SK-N-SH treated with all-trans-retinoic acid at 6 μM for 48 hours (cell line): ENCODE measurements around the gene ARL6IP4.

Experiments
- ATAC-seq: fragments of 200-7000 bp; cut with Tn5 transposase; 3 replicates; pipeline ENCODE4 v1.9.1; 2020; ENCODE audit warnings: mild to moderate bottlenecking, moderate library complexity
- ARNTL ChIP-seq: fragments of 450-650 bp; formaldehyde crosslinking; IDR thresholded peaks from 2 replicates; pipeline ENCODE4 v1.5.0; 2020; ENCODE audit warnings: low read depth, mild to moderate bottlenecking, moderate library complexity, borderline replicate concordance
- BACH2 ChIP-seq: fragments of 250-450 bp; sonication (Bioruptor Pico); IDR thresholded peaks from 2 replicates; pipeline ENCODE4 v1.9.0; 2021; ENCODE audit warnings: mild to moderate bottlenecking, borderline replicate concordance
- CREB5 ChIP-seq: fragments of 250-450 bp; sonication (Bioruptor Pico); IDR thresholded peaks from 2 replicates; pipeline ENCODE4 v1.5.1; 2020; ENCODE audit warnings: low read depth, mild to moderate bottlenecking, moderate library complexity
- CSDC2 ChIP-seq: fragments of 250-450 bp; sonication (Bioruptor Pico); IDR thresholded peaks from 2 replicates; pipeline ENCODE4 v1.5.0; 2020; ENCODE audit warnings: mild to moderate bottlenecking, moderate library complexity
- CSRNP3 ChIP-seq: fragments of 250-450 bp; sonication (Bioruptor Pico); IDR thresholded peaks from 2 replicates; pipeline ENCODE4 v1.5.1; 2021; ENCODE audit warnings: mild to moderate bottlenecking, moderate library complexity
- ESRRG ChIP-seq: fragments of 250-450 bp; sonication (Bioruptor Pico); IDR thresholded peaks from 2 replicates; pipeline ENCODE4 v1.6.1; 2021; ENCODE audit warnings: mild to moderate bottlenecking
- ISL1 ChIP-seq: fragments of 250-450 bp; sonication (Bioruptor Pico); IDR thresholded peaks from 2 replicates; pipeline ENCODE4 v2.1.2; 2022; ENCODE audit warnings: mild to moderate bottlenecking, moderate library complexity
- OSR1 ChIP-seq: fragments of 250-450 bp; sonication (Bioruptor Pico); IDR thresholded peaks from 2 replicates; pipeline ENCODE4 v1.8.0; 2022; ENCODE audit warnings: moderate library complexity, mild to moderate bottlenecking, inconsistent platforms
- POU6F1 ChIP-seq: fragments of 250-450 bp; sonication (Bioruptor Pico); IDR thresholded peaks from 2 replicates; pipeline ENCODE4 v1.8.0; 2021; ENCODE audit warnings: low read depth, mild to moderate bottlenecking, moderate library complexity, borderline replicate concordance
- PPARA ChIP-seq: fragments of 250-450 bp; sonication (Bioruptor Pico); IDR thresholded peaks from 2 replicates; pipeline ENCODE4 v1.5.0; 2020; ENCODE audit warnings: mild to moderate bottlenecking, borderline replicate concordance
- RARB ChIP-seq: fragments of 250-450 bp; sonication (Bioruptor Pico); IDR thresholded peaks from 2 replicates; pipeline ENCODE4 v1.8.0; 2021; ENCODE audit warnings: mild to moderate bottlenecking, moderate library complexity
- SNAI2 ChIP-seq: fragments of 250-450 bp; sonication (Bioruptor Pico); IDR thresholded peaks from 2 replicates; pipeline ENCODE4 v1.5.0; 2020; ENCODE audit warnings: mild to moderate bottlenecking, moderate library complexity
- TCF4 ChIP-seq: fragments of 250-450 bp; sonication (Bioruptor Pico); IDR thresholded peaks from 2 replicates; pipeline ENCODE4 v1.8.0; 2021; ENCODE audit warnings: mild to moderate bottlenecking, moderate library complexity, borderline replicate concordance
- TOX ChIP-seq: fragments of 250-450 bp; sonication (Bioruptor Pico); IDR thresholded peaks from 2 replicates; pipeline ENCODE4 v1.8.0; 2021; ENCODE audit warnings: mild to moderate bottlenecking, moderate library complexity, borderline replicate concordance
- ZC3H10 ChIP-seq: fragments of 250-450 bp; sonication (Bioruptor Pico); IDR thresholded peaks from 2 replicates; pipeline ENCODE4 v1.5.1; 2021; ENCODE audit warnings: mild to moderate bottlenecking, moderate library complexity
- ZFP3 ChIP-seq: fragments of 250-450 bp; sonication (Bioruptor Pico); IDR thresholded peaks from 2 replicates; pipeline ENCODE4 v1.5.0; 2020; ENCODE audit warnings: mild to moderate bottlenecking, moderate library complexity
- ZFP30 ChIP-seq: fragments of 450-650 bp; formaldehyde crosslinking; IDR thresholded peaks from 2 replicates; pipeline ENCODE4 v1.5.0; 2022; ENCODE audit warnings: mild to moderate bottlenecking, moderate library complexity
- ZNF565 ChIP-seq: fragments of 450-650 bp; formaldehyde crosslinking; conservative IDR thresholded peaks from 2 replicates; pipeline ENCODE4 v1.5.0; 2020; ENCODE audit warnings: low read depth, mild to moderate bottlenecking, moderate library complexity
- ZNF70 ChIP-seq: fragments of 450-650 bp; formaldehyde crosslinking; IDR thresholded peaks from 2 replicates; pipeline ENCODE4 v1.5.0; 2020; ENCODE audit warnings: mild to moderate bottlenecking, moderate library complexity
- ZNF8 ChIP-seq: fragments of 450-650 bp; formaldehyde crosslinking; IDR thresholded peaks from 2 replicates; pipeline ENCODE4 v1.5.0; 2020; ENCODE audit warnings: mild to moderate bottlenecking, moderate library complexity
- TF ChIP-seq, protein P1 (sequence below): fragments of 250-450 bp; sonication (Bioruptor Pico); IDR thresholded peaks from 2 replicates; pipeline ENCODE4 v1.8.0; 2020; ENCODE audit warnings: mild to moderate bottlenecking, moderate library complexity, borderline replicate concordance

ARL6IP4 gene

GRCh38 chr12:123028475-123028874 lies 48.0 kb downstream of the ARL6IP4 start:
- no peak for TF ChIP-seq POU6F1
- TF ChIP-seq TCF4 (CRISPR knock-in tag) = no peak
- no peak for TF ChIP-seq PPARA (CRISPR knock-in tag)
- TF ChIP-seq CSRNP3 (CRISPR knock-in tag) = no peak
- TF ChIP-seq OSR1 (CRISPR knock-in tag) = no peak
- TF ChIP-seq RARB = no peak
- no peak for TF ChIP-seq ESRRG (CRISPR knock-in tag)
- no peak for TF ChIP-seq TOX
- TF ChIP-seq CSDC2 = no peak
- TF ChIP-seq CREB5 = no peak
- no peak for TF ChIP-seq ZC3H10 (CRISPR knock-in tag)
- no peak for ATAC-seq

- ATAC-seq = no peak
- no peak for TF ChIP-seq ISL1
- TF ChIP-seq, protein P1, sequence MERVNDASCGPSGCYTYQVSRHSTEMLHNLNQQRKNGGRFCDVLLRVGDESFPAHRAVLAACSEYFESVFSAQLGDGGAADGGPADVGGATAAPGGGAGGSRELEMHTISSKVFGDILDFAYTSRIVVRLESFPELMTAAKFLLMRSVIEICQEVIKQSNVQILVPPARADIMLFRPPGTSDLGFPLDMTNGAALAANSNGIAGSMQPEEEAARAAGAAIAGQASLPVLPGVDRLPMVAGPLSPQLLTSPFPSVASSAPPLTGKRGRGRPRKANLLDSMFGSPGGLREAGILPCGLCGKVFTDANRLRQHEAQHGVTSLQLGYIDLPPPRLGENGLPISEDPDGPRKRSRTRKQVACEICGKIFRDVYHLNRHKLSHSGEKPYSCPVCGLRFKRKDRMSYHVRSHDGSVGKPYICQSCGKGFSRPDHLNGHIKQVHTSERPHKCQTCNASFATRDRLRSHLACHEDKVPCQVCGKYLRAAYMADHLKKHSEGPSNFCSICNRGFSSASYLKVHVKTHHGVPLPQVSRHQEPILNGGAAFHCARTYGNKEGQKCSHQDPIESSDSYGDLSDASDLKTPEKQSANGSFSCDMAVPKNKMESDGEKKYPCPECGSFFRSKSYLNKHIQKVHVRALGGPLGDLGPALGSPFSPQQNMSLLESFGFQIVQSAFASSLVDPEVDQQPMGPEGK = no peak
- TF ChIP-seq OSR1 (CRISPR knock-in tag) = no peak
- no peak for TF ChIP-seq TCF4 (CRISPR knock-in tag)
- TF ChIP-seq ZNF565 = no peak
- TF ChIP-seq ZNF70 = no peak
- TF ChIP-seq ZC3H10 (CRISPR knock-in tag) = no peak
- no peak for TF ChIP-seq ZNF8 (CRISPR knock-in tag)
- TF ChIP-seq CSRNP3 (CRISPR knock-in tag) = no peak
- no peak for TF ChIP-seq ARNTL (CRISPR knock-in tag)
- TF ChIP-seq CSDC2 = no peak
- no peak for TF ChIP-seq ZFP30 (CRISPR knock-in tag)
- TF ChIP-seq, all 23 proteins: peak for 0
Observed at GRCh38 chr12:123029550-123029949, 49.1 kb downstream of the ARL6IP4 start.

GRCh38 chr12:123030686-123031085 lies 50.2 kb downstream of the ARL6IP4 start:
- TF ChIP-seq ZNF565 (no peak), TOX (no peak), BACH2 (CRISPR knock-in tag) (no peak), ZFP3 (CRISPR knock-in tag) (no peak), ZC3H10 (CRISPR knock-in tag) (no peak), PPARA (CRISPR knock-in tag) (no peak)
- no peak for ATAC-seq

DNA sequence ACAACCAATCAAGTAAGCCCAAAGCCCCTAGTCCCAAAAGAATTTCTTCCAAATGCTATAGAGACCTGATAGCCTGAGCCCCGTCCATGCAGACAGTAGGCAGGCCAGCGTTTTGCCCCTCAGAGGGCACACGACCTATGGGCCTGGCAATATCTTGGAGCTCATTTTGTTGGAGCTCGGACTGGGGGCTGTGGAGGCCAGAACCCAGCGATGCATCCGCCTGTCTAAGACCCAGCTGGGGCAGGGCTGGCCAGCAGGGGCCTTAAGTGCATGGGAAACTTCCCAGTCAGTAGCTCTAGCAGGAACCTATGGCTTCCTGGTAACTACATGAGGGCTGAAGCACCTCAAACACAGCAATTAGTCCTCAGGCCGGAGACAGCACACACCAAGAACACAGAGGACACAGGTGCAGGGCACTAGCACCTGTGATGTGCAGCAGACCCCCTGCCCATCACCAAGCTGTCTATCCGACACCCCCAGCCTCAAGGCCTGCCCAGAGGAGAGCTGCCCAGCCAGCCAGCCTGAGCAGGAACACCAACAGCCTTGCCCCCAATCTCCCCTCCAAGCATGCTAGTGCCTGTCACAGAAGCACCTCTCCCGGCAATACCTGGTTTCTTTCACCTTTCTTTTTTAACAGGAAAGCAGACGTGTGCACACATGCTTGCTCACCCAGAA lies 50.8 kb downstream of the ARL6IP4 start:
- no peak for TF ChIP-seq ESRRG (CRISPR knock-in tag)
- TF ChIP-seq CSRNP3 (CRISPR knock-in tag) = no peak
- no peak for TF ChIP-seq SNAI2
- ATAC-seq = no peak
